H9 (cell line): Measurements from ENCODE around the gene SETD3. TPM values are rescaled to one million over a fixed set of nuclear protein-coding genes. Genes with fewer than 3 reads are reported as not detected.

ENCODE experiments used
- DNase-seq: peaks from one replicate; pipeline ENCODE4 v3.0.0-alpha.2; 2017
- H2AFZ ChIP-seq: one replicate; pipeline ENCODE4 v1.6.1; 2013; ENCODE audit warnings: mild to moderate bottlenecking, low read length, control low read depth, moderate library complexity
- H2AK5ac ChIP-seq: 2 replicates; pipeline ENCODE4 v1.6.1; 2013; ENCODE audit warnings: low read length, control low read depth, mixed read lengths; ENCODE audit not compliant: insufficient read length
- H2BK120ac ChIP-seq: one replicate; pipeline ENCODE4 v1.6.1; 2013; ENCODE audit warnings: low read depth, mild to moderate bottlenecking, low read length, control low read depth, inconsistent platforms; ENCODE audit not compliant: poor library complexity, severe bottlenecking
- H2BK12ac ChIP-seq: 2 replicates; pipeline ENCODE4 v1.6.1; 2013; ENCODE audit warnings: low read length, control low read depth, mixed read lengths, low read depth; ENCODE audit not compliant: insufficient read length
- H2BK15ac ChIP-seq: 2 replicates; pipeline ENCODE4 v1.6.1; 2013; ENCODE audit warnings: low read depth, low read length, control low read depth
- H2BK20ac ChIP-seq: one replicate; pipeline ENCODE4 v1.6.1; 2013; ENCODE audit warnings: low read depth, mild to moderate bottlenecking, low read length, control low read depth, inconsistent platforms; ENCODE audit not compliant: poor library complexity, severe bottlenecking
- H2BK5ac ChIP-seq: 2 replicates; pipeline ENCODE4 v1.6.1; 2013; ENCODE audit warnings: low read length, control low read depth, mixed read lengths; ENCODE audit not compliant: insufficient read length
- H3K14ac ChIP-seq: 2 replicates; pipeline ENCODE4 v1.6.1; 2013; ENCODE audit warnings: low read length, control low read depth; ENCODE audit not compliant: insufficient read depth
- H3K18ac ChIP-seq: 2 replicates; pipeline ENCODE4 v1.6.1; 2013; ENCODE audit warnings: low read depth, mild to moderate bottlenecking, mixed read lengths, low read length, control low read depth; ENCODE audit not compliant: insufficient read length
- H3K23ac ChIP-seq: 2 replicates; pipeline ENCODE4 v1.6.1; 2013; ENCODE audit warnings: low read length, control low read depth, mixed read lengths, low read depth; ENCODE audit not compliant: insufficient read length
- H3K23me2 ChIP-seq: 2 replicates; pipeline ENCODE4 v1.6.1; 2013; ENCODE audit warnings: low read depth, mild to moderate bottlenecking, mixed read lengths, low read length, control low read depth; ENCODE audit not compliant: insufficient read length, poor library complexity, severe bottlenecking
- H3K27ac ChIP-seq: 2 replicates; pipeline ENCODE4 v1.5.1; 2013; ENCODE audit warnings: low read length, control low read depth, mixed read lengths, low read depth; ENCODE audit not compliant: insufficient read length
- H3K27me3 ChIP-seq: 2 replicates; pipeline ENCODE4 v1.6.1; 2013; ENCODE audit warnings: low read length, control low read depth, inconsistent platforms; ENCODE audit not compliant: insufficient read depth
- H3K4ac ChIP-seq: 2 replicates; pipeline ENCODE4 v1.6.1; 2013; ENCODE audit warnings: low read depth, mild to moderate bottlenecking, control low read depth, inconsistent platforms, low read length, moderate library complexity
- H3K4me1 ChIP-seq: 2 replicates; pipeline ENCODE4 v1.6.1; 2013; ENCODE audit warnings: low read length, control low read depth, inconsistent platforms; ENCODE audit not compliant: insufficient read depth
- H3K4me2 ChIP-seq: 2 replicates; pipeline ENCODE4 v1.6.1; 2013; ENCODE audit warnings: low read length, control low read depth, mixed read lengths; ENCODE audit not compliant: insufficient read length, insufficient read depth
- H3K56ac ChIP-seq: 2 replicates; pipeline ENCODE4 v1.6.1; 2013; ENCODE audit warnings: low read depth, mild to moderate bottlenecking, mixed read lengths, low read length, control low read depth; ENCODE audit not compliant: insufficient read length
- H3K79me1 ChIP-seq: 2 replicates; pipeline ENCODE4 v1.6.1; 2013; ENCODE audit warnings: low read depth, mild to moderate bottlenecking, moderate library complexity, low read length, control low read depth, inconsistent platforms; ENCODE audit not compliant: insufficient read depth, poor library complexity, severe bottlenecking
- H3K79me2 ChIP-seq: 2 replicates; pipeline ENCODE4 v1.6.1; 2013; ENCODE audit warnings: low read length, control low read depth, inconsistent platforms; ENCODE audit not compliant: insufficient read depth
- H3K9ac ChIP-seq: 2 replicates; pipeline ENCODE4 v1.6.1; 2013; ENCODE audit warnings: low read length, control low read depth, mixed read lengths; ENCODE audit not compliant: insufficient read length; ENCODE audit errors: extremely low read depth
- H3K9me3 ChIP-seq: one replicate; pipeline ENCODE4 v1.6.1; 2013; ENCODE audit warnings: low read depth, low read length, inconsistent platforms; ENCODE audit not compliant: control insufficient read depth
- H3T11ph ChIP-seq: one replicate; pipeline ENCODE4 v1.6.1; 2013; ENCODE audit warnings: mild to moderate bottlenecking, low read length, control low read depth, inconsistent platforms
- H4K20me1 ChIP-seq: one replicate; pipeline ENCODE4 v1.6.1; 2013; ENCODE audit not compliant: control insufficient read depth, insufficient read length, insufficient read depth
- H4K5ac ChIP-seq: 2 replicates; pipeline ENCODE4 v1.6.1; 2013; ENCODE audit warnings: low read depth, mild to moderate bottlenecking, mixed read lengths, low read length, control low read depth; ENCODE audit not compliant: insufficient read length
- H4K8ac ChIP-seq: replicated peaks from 2 replicates; pipeline ENCODE4 v1.6.1; 2013; ENCODE audit warnings: low read length, control low read depth, mixed read lengths, low read depth; ENCODE audit not compliant: insufficient read length
- H4K91ac ChIP-seq: 2 replicates; pipeline ENCODE4 v1.6.1; 2013; ENCODE audit warnings: low read depth, mild to moderate bottlenecking, moderate library complexity, mixed read lengths, low read length, control low read depth; ENCODE audit not compliant: insufficient read length
- H3K27ac Mint-ChIP-seq, 3 experiments: 2 replicates in 2 of 3; 3 replicates in 1 of 3; pipeline ENCODE4 v1.8.0; 2020 to 2021; ENCODE audit warnings: mixed read lengths in 3 of 3, mild to moderate bottlenecking in 1 of 3, moderate library complexity in 1 of 3
- H3K27me3 Mint-ChIP-seq: 2 replicates; pipeline ENCODE4 v1.8.0; 2021; ENCODE audit warnings: low read depth, mild to moderate bottlenecking, moderate library complexity, mixed read lengths
- H3K36me3 Mint-ChIP-seq, 3 experiments: 2 replicates in 2 of 3; 3 replicates in 1 of 3; pipeline ENCODE4 v1.8.0; 2020 to 2021; ENCODE audit warnings: low read depth in 3 of 3, mixed read lengths in 3 of 3; ENCODE audit not compliant: insufficient read depth in 1 of 3
- H3K4me1 Mint-ChIP-seq, 2 experiments: 2 replicates each; pipeline ENCODE4 v1.8.0; 2020; ENCODE audit warnings: mixed read lengths in 2 of 2
- H3K4me3 Mint-ChIP-seq, 2 experiments: 2 replicates in 1 of 2; 3 replicates in 1 of 2; pipeline ENCODE4 v1.8.0; 2020 to 2021; ENCODE audit warnings: mild to moderate bottlenecking in 2 of 2, mixed read lengths in 2 of 2, moderate library complexity in 1 of 2
- H3K9me3 Mint-ChIP-seq, 2 experiments: 2 replicates in 1 of 2; 3 replicates in 1 of 2; pipeline ENCODE4 v1.8.0; 2020; ENCODE audit warnings: mild to moderate bottlenecking in 2 of 2, mixed read lengths in 2 of 2, moderate library complexity in 1 of 2
- WGBS: extraction: QIAGEN DNeasy Blood & Tissue Kit; methylation state at CpG from one replicate; pipeline ENCODE4 v1.1.7; 2013; ENCODE audit warnings: missing lambda C conversion rate, low lambda C conversion rate, mixed read lengths; ENCODE audit not compliant: insufficient read length; ENCODE audit errors: extremely low coverage; 5-methylcytosine and 5-hydroxymethylcytosine counted together
- total RNA-seq: library from RNA; stranded (reverse); gene quantifications from 2 replicates; pipeline ENCODE4 v1.2.1, GENCODE V29; 2021
- TF ChIP-seq, protein P1 (sequence below): fragments of 200-600 bp; sonication (generic); conservative IDR thresholded peaks from 3 replicates; pipeline ENCODE4 v1.8.0; 2021; ENCODE audit warnings: antibody characterized with exemption, mild to moderate bottlenecking

The SETD3 gene
- total RNA-seq, 1 experiment from 2014 or later = 56.7 TPM

DNA sequence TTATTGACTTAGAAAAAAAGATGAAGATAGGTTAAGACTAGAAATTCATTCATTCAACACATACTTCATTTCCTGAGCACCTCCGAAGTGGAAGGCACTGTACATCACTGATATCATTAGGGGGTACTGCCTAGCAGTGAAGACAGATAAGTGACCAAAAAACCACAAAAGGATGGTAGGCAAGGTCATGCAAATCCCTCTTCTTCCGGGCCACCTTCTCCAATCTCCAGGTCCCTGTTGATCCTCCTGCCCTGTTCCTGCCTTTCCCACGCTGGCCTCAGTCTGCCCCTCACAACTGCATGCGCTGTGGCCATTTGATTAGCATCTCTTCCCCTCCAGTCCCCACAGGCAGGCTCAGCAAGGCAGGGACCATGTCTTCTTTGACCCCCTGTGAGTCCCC, 60.8 kb downstream of the SETD3 start:
- H4K91ac ChIP-seq = no peak overlapping the region
- peaks cover 42 to 45% of the 10 kb centered on the region in 2 experiments for H3K4me1 Mint-ChIP-seq
- H3K4ac ChIP-seq = no peak overlapping the region
- peaks cover 10% of the 10 kb centered on the region; the same call in 1 of the 2 replicates for H3K4me1 ChIP-seq
- no peak overlapping the region for H3K23ac ChIP-seq
- no peaks in the 10 kb centered on the region for H3K23me2 ChIP-seq
- no peaks in the 10 kb centered on the region for H4K20me1 ChIP-seq
- H2BK15ac ChIP-seq = no peak overlapping the region
- TF ChIP-seq, protein P1, sequence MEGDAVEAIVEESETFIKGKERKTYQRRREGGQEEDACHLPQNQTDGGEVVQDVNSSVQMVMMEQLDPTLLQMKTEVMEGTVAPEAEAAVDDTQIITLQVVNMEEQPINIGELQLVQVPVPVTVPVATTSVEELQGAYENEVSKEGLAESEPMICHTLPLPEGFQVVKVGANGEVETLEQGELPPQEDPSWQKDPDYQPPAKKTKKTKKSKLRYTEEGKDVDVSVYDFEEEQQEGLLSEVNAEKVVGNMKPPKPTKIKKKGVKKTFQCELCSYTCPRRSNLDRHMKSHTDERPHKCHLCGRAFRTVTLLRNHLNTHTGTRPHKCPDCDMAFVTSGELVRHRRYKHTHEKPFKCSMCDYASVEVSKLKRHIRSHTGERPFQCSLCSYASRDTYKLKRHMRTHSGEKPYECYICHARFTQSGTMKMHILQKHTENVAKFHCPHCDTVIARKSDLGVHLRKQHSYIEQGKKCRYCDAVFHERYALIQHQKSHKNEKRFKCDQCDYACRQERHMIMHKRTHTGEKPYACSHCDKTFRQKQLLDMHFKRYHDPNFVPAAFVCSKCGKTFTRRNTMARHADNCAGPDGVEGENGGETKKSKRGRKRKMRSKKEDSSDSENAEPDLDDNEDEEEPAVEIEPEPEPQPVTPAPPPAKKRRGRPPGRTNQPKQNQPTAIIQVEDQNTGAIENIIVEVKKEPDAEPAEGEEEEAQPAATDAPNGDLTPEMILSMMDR = no peak
- no peak overlapping the region for H3K4me2 ChIP-seq
- no peaks in the 10 kb centered on the region for H3K79me2 ChIP-seq
- no peak overlapping the region for H3K9ac ChIP-seq
- no peak overlapping the region for H2AFZ ChIP-seq
- no peak overlapping the region for H4K8ac ChIP-seq
- H3K9me3 Mint-ChIP-seq = no peaks in the 10 kb centered on the region
- no peak overlapping the region for H2BK12ac ChIP-seq
- H3K79me1 ChIP-seq = no peaks in the 10 kb centered on the region
- no peak overlapping the region for H3T11ph ChIP-seq
- H4K5ac ChIP-seq = no peak overlapping the region
- H3K56ac ChIP-seq = no peak overlapping the region
- no peak overlapping the region for H3K27ac ChIP-seq
- H3K27me3 Mint-ChIP-seq = no peaks in the 10 kb centered on the region
- H3K4me3 Mint-ChIP-seq = no peak overlapping the region
- WGBS = no CpG with 5 or more reads among the region's 4 CpGs
- H3K14ac ChIP-seq = no peak overlapping the region
- no peak overlapping the region for H3K18ac ChIP-seq
- H3K27me3 ChIP-seq = no peaks in the 10 kb centered on the region
- H2BK5ac ChIP-seq = no peak overlapping the region
- H3K27ac Mint-ChIP-seq = peak overlapping the region in 2 of 3 experiments; percentile 18 to 57; a peak in 3 of 7 replicates
- no peaks in the 10 kb centered on the region for H3K9me3 ChIP-seq
- H2AK5ac ChIP-seq = no peak overlapping the region
- no peak overlapping the region for H2BK120ac ChIP-seq
- DNase-seq = no peak
- no peak overlapping the region for H2BK20ac ChIP-seq
- H3K36me3 Mint-ChIP-seq = peaks cover 0 to 4% (median 0%) of the 10 kb centered on the region in 3 experiments; a peak in 2 of 7 replicates
